Left ventricle myocardium inferior (tissue), 1 donor: ENCODE data around the gene RXFP4. TPM values are rescaled to one million over a fixed set of nuclear protein-coding genes. Genes with fewer than 3 reads are reported as not detected.

ENCODE experiments used
- DNase-seq: peaks from one replicate; pipeline ENCODE4 v3.0.0-alpha.2; 2020
- H3K27ac ChIP-seq: fragments of 200-600 bp; replicated peaks from 2 replicates; pipeline ENCODE4 v1.8.0; 2021
- H3K27me3 ChIP-seq: fragments of 200-600 bp; 2 replicates; pipeline ENCODE4 v1.8.0; 2021; ENCODE audit warnings: low read depth
- H3K36me3 ChIP-seq: fragments of 200-600 bp; 2 replicates; pipeline ENCODE4 v1.8.0; 2021
- H3K4me1 ChIP-seq: fragments of 200-600 bp; 2 replicates; pipeline ENCODE4 v1.8.0; 2021
- H3K4me3 ChIP-seq: fragments of 200-600 bp; 2 replicates; pipeline ENCODE4 v1.8.0; 2021; ENCODE audit warnings: mild to moderate bottlenecking, moderate library complexity
- H3K9me3 ChIP-seq: fragments of 200-600 bp; replicated peaks from 2 replicates; pipeline ENCODE4 v1.8.0; 2021
- intact Hi-C: fragments of 100-400 bp; cut with micrococcal nuclease; formaldehyde crosslinking; loops from one replicate; pipeline ENCODE4 v1.11.0; 2022
- microRNA-seq: library from miRNA; unstranded; fragments of <30 nt; microRNA quantifications from one replicate; pipeline ENCODE4 v1.2.0, GENCODE V29; 2020
- total RNA-seq: library from RNA; stranded (reverse); fragmentation: NEBNext Ultra II Directional; extraction: Animal tissue kit (Norgen Biotek cat#: 25700); gene quantifications from one replicate; pipeline ENCODE4 v1.2.1, GENCODE V29; 2021
- TF ChIP-seq, protein P1 (sequence below): fragments of 200-600 bp; IDR thresholded peaks from 2 replicates; pipeline ENCODE4 v1.8.0; 2021; ENCODE audit warnings: antibody characterized with exemption, mild to moderate bottlenecking, borderline replicate concordance
- donor health status: DM: no; HTN: yes; CAD: no; lungs with severe emphysema.

The RXFP4 gene
- total RNA-seq, 1 donor from 2014 or later: not detected

- Histone ChIP-seq H3K4me1 (peaks cover 17% of the 10 kb centered on the region), H3K9me3 (no peaks in the 10 kb centered on the region), H3K27me3 (no peaks in the 10 kb centered on the region), H3K27ac (peak overlapping the region; percentile 57), H3K36me3 (no peaks in the 10 kb centered on the region), H3K4me3 (peak overlapping the region; percentile 55)
- peak; percentile 70 for DNase-seq
- TF ChIP-seq, protein P1, sequence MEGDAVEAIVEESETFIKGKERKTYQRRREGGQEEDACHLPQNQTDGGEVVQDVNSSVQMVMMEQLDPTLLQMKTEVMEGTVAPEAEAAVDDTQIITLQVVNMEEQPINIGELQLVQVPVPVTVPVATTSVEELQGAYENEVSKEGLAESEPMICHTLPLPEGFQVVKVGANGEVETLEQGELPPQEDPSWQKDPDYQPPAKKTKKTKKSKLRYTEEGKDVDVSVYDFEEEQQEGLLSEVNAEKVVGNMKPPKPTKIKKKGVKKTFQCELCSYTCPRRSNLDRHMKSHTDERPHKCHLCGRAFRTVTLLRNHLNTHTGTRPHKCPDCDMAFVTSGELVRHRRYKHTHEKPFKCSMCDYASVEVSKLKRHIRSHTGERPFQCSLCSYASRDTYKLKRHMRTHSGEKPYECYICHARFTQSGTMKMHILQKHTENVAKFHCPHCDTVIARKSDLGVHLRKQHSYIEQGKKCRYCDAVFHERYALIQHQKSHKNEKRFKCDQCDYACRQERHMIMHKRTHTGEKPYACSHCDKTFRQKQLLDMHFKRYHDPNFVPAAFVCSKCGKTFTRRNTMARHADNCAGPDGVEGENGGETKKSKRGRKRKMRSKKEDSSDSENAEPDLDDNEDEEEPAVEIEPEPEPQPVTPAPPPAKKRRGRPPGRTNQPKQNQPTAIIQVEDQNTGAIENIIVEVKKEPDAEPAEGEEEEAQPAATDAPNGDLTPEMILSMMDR: peak; percentile 100
- intact Hi-C loops: loop anchor here (2.0 kb wide), 1 partner anchor 49 kb away; the partner anchor contains the start of gene RXFP4
These were observed 48.0 kb downstream of the RXFP4 start for GRCh38 chr1:155989242-155990004.

GRCh38 chr1:155990005-155990739 is 48.7 kb downstream of the RXFP4 start:
- intact Hi-C loops: no loop called here
- H3K27ac ChIP-seq: peak overlapping the region; percentile 57
- H3K4me1 ChIP-seq: peaks cover 12% of the 10 kb centered on the region
- TF ChIP-seq, protein P1: no peak
- H3K9me3 ChIP-seq: no peaks in the 10 kb centered on the region
- no peak for DNase-seq
- H3K36me3 ChIP-seq: no peaks in the 10 kb centered on the region
- H3K4me3 ChIP-seq: no peak overlapping the region
- no peaks in the 10 kb centered on the region for H3K27me3 ChIP-seq

Small RNA genes within 50 kb of the gene (microRNA-seq; reads per million reads assigned to microRNA genes)
- gene MIR6738: not detected

Other genes with a start within 250 kb of the RXFP4 start
- 24.1 TPM for gene GON4L, start 84.4 kb upstream of the RXFP4 start, total RNA-seq
- 11.1 TPM for gene SYT11, start 82.1 kb upstream of the RXFP4 start, total RNA-seq
- gene RIT1, start 30.3 kb upstream of the RXFP4 start, total RNA-seq: 19.0 TPM
- 21.2 TPM for gene KHDC4, start 7.2 kb upstream of the RXFP4 start, total RNA-seq
- gene ARHGEF2, start 36.9 kb downstream of the RXFP4 start, total RNA-seq: 69.3 TPM
- gene SSR2, start 79.3 kb downstream of the RXFP4 start, total RNA-seq: 77.6 TPM
- gene UBQLN4, start 112.2 kb downstream of the RXFP4 start, total RNA-seq: 29.9 TPM
- 55.0 TPM for gene LAMTOR2, start 113.1 kb downstream of the RXFP4 start, total RNA-seq
- not detected for gene RAB25, start 119.5 kb downstream of the RXFP4 start, total RNA-seq
- 0.16 TPM for gene MEX3A, start 140.8 kb downstream of the RXFP4 start, total RNA-seq
- gene LMNA, start 173.1 kb downstream of the RXFP4 start, total RNA-seq: 236 TPM
- 1.0 TPM for gene SEMA4A, start 211.9 kb downstream of the RXFP4 start, total RNA-seq